Neural progenitor cell (in vitro differentiated cells): ENCODE results near the gene FAM221A.

Experiments used
- EZH2 ChIP-seq: fragments of 200-600 bp; sonication (generic); IDR thresholded peaks from 2 replicates; pipeline ENCODE4 v1.6.1; 2017; ENCODE audit warnings: antibody characterized with exemption, mild to moderate bottlenecking, moderate library complexity
- EZH2phosphoT487 ChIP-seq: fragments of 200-600 bp; sonication (generic); IDR thresholded peaks from 2 replicates; pipeline ENCODE4 v1.6.1; 2017; ENCODE audit warnings: antibody characterized with exemption
- TF ChIP-seq, protein P1 (sequence below): fragments of 200-600 bp; sonication (generic); IDR thresholded peaks from 2 replicates; pipeline ENCODE4 v1.5.1; 2017; ENCODE audit warnings: antibody characterized with exemption, mild to moderate bottlenecking

DNA sequence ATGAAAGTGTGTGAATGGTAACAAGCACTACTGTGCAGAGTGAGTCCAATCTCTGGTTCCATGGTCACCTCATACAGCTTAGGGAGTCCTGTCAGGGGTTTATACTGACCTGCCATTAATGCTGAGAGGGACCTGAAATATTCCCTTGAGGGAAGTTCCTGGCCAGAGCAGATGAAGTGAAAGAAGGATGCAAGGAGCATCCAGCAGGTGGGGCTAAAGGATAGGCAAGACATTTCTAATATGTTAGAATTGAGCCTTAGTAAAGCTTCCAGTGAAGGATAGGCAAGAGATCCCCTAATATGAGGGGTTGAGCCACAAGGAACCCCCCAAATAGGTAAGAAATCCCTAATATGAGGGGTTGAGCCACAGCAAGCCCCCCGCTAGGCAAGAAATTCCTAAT lies 25.5 kb upstream of the FAM221A start:
- TF ChIP-seq, protein P1, sequence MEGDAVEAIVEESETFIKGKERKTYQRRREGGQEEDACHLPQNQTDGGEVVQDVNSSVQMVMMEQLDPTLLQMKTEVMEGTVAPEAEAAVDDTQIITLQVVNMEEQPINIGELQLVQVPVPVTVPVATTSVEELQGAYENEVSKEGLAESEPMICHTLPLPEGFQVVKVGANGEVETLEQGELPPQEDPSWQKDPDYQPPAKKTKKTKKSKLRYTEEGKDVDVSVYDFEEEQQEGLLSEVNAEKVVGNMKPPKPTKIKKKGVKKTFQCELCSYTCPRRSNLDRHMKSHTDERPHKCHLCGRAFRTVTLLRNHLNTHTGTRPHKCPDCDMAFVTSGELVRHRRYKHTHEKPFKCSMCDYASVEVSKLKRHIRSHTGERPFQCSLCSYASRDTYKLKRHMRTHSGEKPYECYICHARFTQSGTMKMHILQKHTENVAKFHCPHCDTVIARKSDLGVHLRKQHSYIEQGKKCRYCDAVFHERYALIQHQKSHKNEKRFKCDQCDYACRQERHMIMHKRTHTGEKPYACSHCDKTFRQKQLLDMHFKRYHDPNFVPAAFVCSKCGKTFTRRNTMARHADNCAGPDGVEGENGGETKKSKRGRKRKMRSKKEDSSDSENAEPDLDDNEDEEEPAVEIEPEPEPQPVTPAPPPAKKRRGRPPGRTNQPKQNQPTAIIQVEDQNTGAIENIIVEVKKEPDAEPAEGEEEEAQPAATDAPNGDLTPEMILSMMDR = peak; percentile 76
- no peak for TF ChIP-seq EZH2
- TF ChIP-seq EZH2phosphoT487 = no peak
